Hepatocyte (in vitro differentiated cells): ENCODE measurements around the gene CTNND2. TPM values are rescaled to one million over a fixed set of nuclear protein-coding genes. Genes with fewer than 3 reads are reported as not detected.

Experiments
- DNase-seq: peaks from one replicate; pipeline ENCODE4 v3.0.0-alpha.2; 2016; ENCODE audit warnings: low spot score
- H2AFZ ChIP-seq: fragments of 200-600 bp; sonication (generic); 2 replicates; pipeline ENCODE4 v1.6.0; 2016; ENCODE audit warnings: antibody characterized with exemption, mild to moderate bottlenecking
- H3K27ac ChIP-seq: fragments of 200-600 bp; sonication (generic); 2 replicates; pipeline ENCODE4 v1.5.1; 2016; ENCODE audit warnings: mild to moderate bottlenecking
- H3K27me3 ChIP-seq: fragments of 200-600 bp; sonication (generic); 2 replicates; pipeline ENCODE4 v1.6.1; 2016
- H3K36me3 ChIP-seq: fragments of 200-600 bp; sonication (generic); replicated peaks from 2 replicates; pipeline ENCODE4 v1.5.1; 2016; ENCODE audit warnings: low read depth; ENCODE audit not compliant: insufficient read depth
- H3K4me1 ChIP-seq: fragments of 200-600 bp; sonication (generic); 2 replicates; pipeline ENCODE4 v1.5.1; 2016; ENCODE audit warnings: mild to moderate bottlenecking, moderate library complexity; ENCODE audit not compliant: insufficient read depth
- H3K4me2 ChIP-seq: fragments of 200-600 bp; sonication (generic); 2 replicates; pipeline ENCODE4 v1.6.0; 2016
- H3K4me3 ChIP-seq: fragments of 200-600 bp; sonication (generic); 2 replicates; pipeline ENCODE4 v1.5.1; 2016; ENCODE audit warnings: mild to moderate bottlenecking
- H3K79me2 ChIP-seq: fragments of 200-600 bp; sonication (generic); 2 replicates; pipeline ENCODE4 v1.6.0; 2017; ENCODE audit warnings: mild to moderate bottlenecking
- H3K9me2 ChIP-seq: fragments of 200-600 bp; sonication (generic); replicated peaks from 2 replicates; pipeline ENCODE4 v1.6.0; 2017; ENCODE audit warnings: mild to moderate bottlenecking; ENCODE audit not compliant: insufficient read depth
- H3K9me3 ChIP-seq: fragments of 200-600 bp; sonication (generic); 2 replicates; pipeline ENCODE4 v1.5.1; 2016; ENCODE audit warnings: low read depth, mild to moderate bottlenecking
- H4K20me1 ChIP-seq: fragments of 200-600 bp; sonication (generic); 2 replicates; pipeline ENCODE4 v1.6.0; 2016; ENCODE audit warnings: mild to moderate bottlenecking; ENCODE audit not compliant: insufficient read depth, poor library complexity, severe bottlenecking
- CTCF ChIP-seq: fragments of 200-600 bp; sonication (generic); IDR thresholded peaks from 2 replicates; pipeline ENCODE4 v1.5.1; 2016; ENCODE audit warnings: antibody characterized with exemption, mild to moderate bottlenecking; ENCODE audit not compliant: poor library complexity
- EZH2 ChIP-seq: fragments of 200-600 bp; sonication (generic); IDR thresholded peaks from 2 replicates; pipeline ENCODE4 v1.6.1; 2016; ENCODE audit warnings: antibody characterized with exemption, mild to moderate bottlenecking, borderline replicate concordance
- EZH2phosphoT487 ChIP-seq: fragments of 200-600 bp; sonication (generic); IDR thresholded peaks from one replicate; pipeline ENCODE4 v1.6.1; 2018; ENCODE audit warnings: antibody characterized with exemption, mild to moderate bottlenecking, low read depth, moderate library complexity; ENCODE audit not compliant: unreplicated experiment, severe bottlenecking
- WGBS: methylation state at CpG from one replicate; pipeline ENCODE4 v1.1.6; 2016; ENCODE audit warnings: low lambda C conversion rate; ENCODE audit errors: missing lambda C conversion rate; 5-methylcytosine and 5-hydroxymethylcytosine counted together
- polyA plus RNA-seq: library from polyadenylated mRNA; unstranded; fragments of >200 nt; fragmentation: Nextera tagmentation; extraction: Ambion mirVana; gene quantifications from 2 replicates; pipeline ENCODE4 v1.2.1, GENCODE V29; 2016
- total RNA-seq: library from RNA; depleted of rRNA; stranded (reverse); fragments of >200 nt; gene quantifications from 2 replicates; pipeline ENCODE4 v1.2.3, GENCODE V29; 2014

The CTNND2 gene
- total and polyA plus RNA-seq, 2 experiments from 2014 or later = 27.5 to 30.3 TPM

DNA sequence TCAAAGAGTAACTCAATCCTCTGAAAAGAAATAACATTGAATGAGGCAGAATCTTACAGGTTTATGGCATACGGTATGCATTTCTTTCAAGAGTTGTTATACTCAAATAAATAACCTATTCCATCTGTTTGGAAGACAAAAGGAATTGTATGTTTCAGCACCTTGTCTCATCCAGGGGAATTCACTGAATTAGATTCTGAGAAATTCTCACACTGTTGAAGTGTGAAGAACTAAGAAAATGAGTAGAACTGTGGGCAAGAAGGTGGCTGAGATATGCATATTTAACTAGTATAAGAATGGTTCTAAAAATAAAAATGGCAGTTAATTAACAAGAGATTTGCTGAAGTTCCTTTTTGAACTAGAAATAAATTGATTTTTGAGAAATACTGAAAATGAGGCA, 863.9 kb downstream of the CTNND2 start:
- TF ChIP-seq EZH2phosphoT487 = no peak
- no peak for TF ChIP-seq EZH2
- no peak for TF ChIP-seq CTCF
- H3K4me3 ChIP-seq = no peak overlapping the region
- no peaks in the 10 kb centered on the region for H3K36me3 ChIP-seq
- H3K27me3 ChIP-seq = no peaks in the 10 kb centered on the region
- DNase-seq = no peak
- no peaks in the 10 kb centered on the region for H3K79me2 ChIP-seq
- no peak overlapping the region for H3K27ac ChIP-seq
- no peaks in the 10 kb centered on the region for H4K20me1 ChIP-seq
- 73% methylated on average over 1 of the region's 1 CpG for WGBS
- no peaks in the 10 kb centered on the region for H3K4me1 ChIP-seq
- H3K9me3 ChIP-seq = no peaks in the 10 kb centered on the region
- no peak overlapping the region for H3K4me2 ChIP-seq
- H2AFZ ChIP-seq = no peak overlapping the region
- no peaks in the 10 kb centered on the region for H3K9me2 ChIP-seq

DNA sequence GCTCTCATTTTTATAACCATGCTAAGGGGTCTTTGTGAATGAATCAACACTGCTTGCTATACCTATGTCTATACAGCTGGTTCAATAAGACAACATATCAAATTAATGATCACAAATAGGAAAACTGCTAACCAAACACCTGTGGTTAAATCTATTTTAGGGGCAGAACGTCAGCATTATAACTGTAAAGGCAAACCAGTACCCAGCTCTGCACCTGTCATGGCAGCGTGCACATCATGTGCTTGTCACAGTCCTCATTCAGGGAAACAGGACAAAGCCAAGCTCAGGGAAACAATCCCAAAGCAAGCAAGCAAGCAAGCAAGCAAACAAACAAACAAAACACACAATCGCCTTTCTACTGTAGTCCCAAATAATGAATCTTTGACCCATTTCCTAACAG, 865.5 kb downstream of the CTNND2 start:
- H2AFZ ChIP-seq = no peak overlapping the region
- no peak for TF ChIP-seq EZH2
- TF ChIP-seq CTCF = no peak
- TF ChIP-seq EZH2phosphoT487 = no peak
- no peaks in the 10 kb centered on the region for H3K4me1 ChIP-seq
- no peak overlapping the region for H3K4me2 ChIP-seq
- no peaks in the 10 kb centered on the region for H3K27me3 ChIP-seq
- H3K36me3 ChIP-seq = no peaks in the 10 kb centered on the region
- no peak for DNase-seq
- no peaks in the 10 kb centered on the region for H3K9me3 ChIP-seq
- no peak overlapping the region for H3K27ac ChIP-seq
- no peaks in the 10 kb centered on the region for H4K20me1 ChIP-seq
- no peaks in the 10 kb centered on the region for H3K79me2 ChIP-seq
- WGBS = 61% methylated on average over 3 of the region's 3 CpGs
- H3K9me2 ChIP-seq = no peaks in the 10 kb centered on the region
- no peak overlapping the region for H3K4me3 ChIP-seq

- Histone ChIP-seq H3K27ac (no peak overlapping the region), H3K4me3 (no peak overlapping the region), H3K36me3 (no peaks in the 10 kb centered on the region), H3K9me3 (no peaks in the 10 kb centered on the region), H3K79me2 (no peaks in the 10 kb centered on the region), H3K9me2 (no peaks in the 10 kb centered on the region), H4K20me1 (no peaks in the 10 kb centered on the region), H3K27me3 (no peaks in the 10 kb centered on the region), H3K4me2 (no peak overlapping the region), H3K4me1 (no peaks in the 10 kb centered on the region), H2AFZ (no peak overlapping the region)
- no peak for TF ChIP-seq CTCF
- TF ChIP-seq EZH2phosphoT487 = no peak
- TF ChIP-seq EZH2 = no peak
- no peak for DNase-seq
- 93% methylated on average over 2 of the region's 2 CpGs for WGBS
These were observed 866.3 kb downstream of the CTNND2 start for GRCh38 chr5:11037941-11038340.

DNA sequence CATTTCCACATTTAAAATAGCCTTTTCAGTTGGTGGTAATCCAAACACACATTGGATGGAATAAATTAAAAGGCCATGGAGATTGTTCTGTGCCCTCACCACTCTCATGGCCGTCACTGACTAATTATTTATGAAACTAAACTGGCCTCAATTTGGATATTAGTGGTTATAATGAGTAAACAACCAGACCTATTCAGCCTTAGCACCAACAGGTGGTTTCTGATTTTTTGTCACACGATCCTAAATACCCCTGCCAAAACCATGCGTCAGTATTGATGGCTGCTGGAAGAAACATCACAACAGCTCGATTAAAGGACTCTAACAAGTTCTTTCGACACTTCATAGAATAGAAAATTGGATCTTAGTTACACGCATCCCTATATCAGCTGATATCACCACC, 867.2 kb downstream of the CTNND2 start:
- no peaks in the 10 kb centered on the region for H3K4me1 ChIP-seq
- no peak for TF ChIP-seq CTCF
- TF ChIP-seq EZH2phosphoT487 = no peak
- no peak for TF ChIP-seq EZH2
- H4K20me1 ChIP-seq = no peaks in the 10 kb centered on the region
- H3K27me3 ChIP-seq = no peaks in the 10 kb centered on the region
- no peak overlapping the region for H2AFZ ChIP-seq
- H3K27ac ChIP-seq = no peak overlapping the region
- no peaks in the 10 kb centered on the region for H3K9me2 ChIP-seq
- H3K9me3 ChIP-seq = peaks cover 6% of the 10 kb centered on the region
- DNase-seq = no peak
- no peaks in the 10 kb centered on the region for H3K79me2 ChIP-seq
- H3K4me3 ChIP-seq = no peak overlapping the region
- 88% methylated on average over 6 of the region's 6 CpGs for WGBS
- H3K4me2 ChIP-seq = no peak overlapping the region
- no peaks in the 10 kb centered on the region for H3K36me3 ChIP-seq
